GM12874 (cell line): ENCODE data around the gene LPA.

Experiments
- TF ChIP-seq, protein P1 (sequence below): IDR thresholded peaks from 2 replicates; pipeline ENCODE4 v1.5.1; 2011; ENCODE audit warnings: low read depth, mild to moderate bottlenecking, control low read depth, low read length, moderate library complexity; ENCODE audit not compliant: insufficient read depth

Gene LPA

GRCh38 chr6:160520043-160520904 is 143.8 kb downstream of the LPA start:
- TF ChIP-seq, protein P1, sequence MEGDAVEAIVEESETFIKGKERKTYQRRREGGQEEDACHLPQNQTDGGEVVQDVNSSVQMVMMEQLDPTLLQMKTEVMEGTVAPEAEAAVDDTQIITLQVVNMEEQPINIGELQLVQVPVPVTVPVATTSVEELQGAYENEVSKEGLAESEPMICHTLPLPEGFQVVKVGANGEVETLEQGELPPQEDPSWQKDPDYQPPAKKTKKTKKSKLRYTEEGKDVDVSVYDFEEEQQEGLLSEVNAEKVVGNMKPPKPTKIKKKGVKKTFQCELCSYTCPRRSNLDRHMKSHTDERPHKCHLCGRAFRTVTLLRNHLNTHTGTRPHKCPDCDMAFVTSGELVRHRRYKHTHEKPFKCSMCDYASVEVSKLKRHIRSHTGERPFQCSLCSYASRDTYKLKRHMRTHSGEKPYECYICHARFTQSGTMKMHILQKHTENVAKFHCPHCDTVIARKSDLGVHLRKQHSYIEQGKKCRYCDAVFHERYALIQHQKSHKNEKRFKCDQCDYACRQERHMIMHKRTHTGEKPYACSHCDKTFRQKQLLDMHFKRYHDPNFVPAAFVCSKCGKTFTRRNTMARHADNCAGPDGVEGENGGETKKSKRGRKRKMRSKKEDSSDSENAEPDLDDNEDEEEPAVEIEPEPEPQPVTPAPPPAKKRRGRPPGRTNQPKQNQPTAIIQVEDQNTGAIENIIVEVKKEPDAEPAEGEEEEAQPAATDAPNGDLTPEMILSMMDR: peak; percentile 94

DNA sequence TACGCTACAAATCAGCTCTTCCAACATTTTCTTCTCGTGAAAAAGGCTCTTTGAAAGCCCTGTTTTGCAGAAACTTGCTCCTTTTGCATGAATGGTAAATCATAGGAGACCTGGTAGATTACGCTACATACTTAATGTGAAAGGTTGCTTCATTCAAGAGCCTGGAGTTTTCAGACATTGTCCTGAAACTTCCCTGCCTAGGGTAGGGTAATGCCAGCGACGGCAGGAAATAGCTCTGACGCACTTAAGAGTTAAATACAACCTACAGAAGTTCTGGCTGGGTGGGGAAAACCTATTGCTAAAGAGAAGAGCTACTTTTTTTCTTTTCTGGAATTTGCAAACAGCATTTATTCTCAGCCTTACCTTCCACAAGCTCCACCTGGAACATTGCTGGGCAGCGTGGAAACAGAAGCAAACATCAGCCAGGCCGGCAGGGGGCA is 144.5 kb downstream of the LPA start:
- TF ChIP-seq, protein P1: no peak

GRCh38 chr6:160519133-160519532 is 144.9 kb downstream of the LPA start:
- TF ChIP-seq, protein P1: no peak

DNA sequence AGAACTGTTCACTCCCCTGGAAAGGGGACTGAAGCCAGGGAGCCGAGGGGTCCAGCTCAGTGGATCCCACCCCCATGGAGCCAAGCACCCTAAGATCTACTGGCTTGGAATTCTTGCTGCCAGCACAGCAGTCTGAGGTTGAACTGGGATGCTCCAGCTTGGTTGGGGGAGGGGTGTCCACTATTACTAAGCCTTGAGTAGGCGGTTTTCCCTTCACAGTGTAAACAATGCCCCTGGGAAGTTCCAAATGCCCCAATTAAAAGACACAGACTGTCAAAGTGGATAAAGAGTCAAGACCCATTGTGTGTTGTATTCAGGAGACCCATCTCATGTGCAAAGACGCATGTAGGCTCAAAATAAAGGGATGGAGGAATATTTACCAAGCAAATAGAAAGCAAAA is 150.2 kb downstream of the LPA start:
- TF ChIP-seq, protein P1: no peak

GRCh38 chr6:160510976-160511617 is 153.0 kb downstream of the LPA start:
- TF ChIP-seq, protein P1: no peak

GRCh38 chr6:160510199-160510598 is 153.9 kb downstream of the LPA start:
- TF ChIP-seq, protein P1: no peak

GRCh38 chr6:160509610-160510009 is 154.5 kb downstream of the LPA start:
- TF ChIP-seq, protein P1: no peak
